ENCODE measurements around the gene KRTAP5-2. TPM values are rescaled to one million over a fixed set of nuclear protein-coding genes. Genes with fewer than 3 reads are reported as not detected.

KRTAP5-2 gene
- total RNA-seq, 2 donors from 2014 or later: not detected

DNA sequence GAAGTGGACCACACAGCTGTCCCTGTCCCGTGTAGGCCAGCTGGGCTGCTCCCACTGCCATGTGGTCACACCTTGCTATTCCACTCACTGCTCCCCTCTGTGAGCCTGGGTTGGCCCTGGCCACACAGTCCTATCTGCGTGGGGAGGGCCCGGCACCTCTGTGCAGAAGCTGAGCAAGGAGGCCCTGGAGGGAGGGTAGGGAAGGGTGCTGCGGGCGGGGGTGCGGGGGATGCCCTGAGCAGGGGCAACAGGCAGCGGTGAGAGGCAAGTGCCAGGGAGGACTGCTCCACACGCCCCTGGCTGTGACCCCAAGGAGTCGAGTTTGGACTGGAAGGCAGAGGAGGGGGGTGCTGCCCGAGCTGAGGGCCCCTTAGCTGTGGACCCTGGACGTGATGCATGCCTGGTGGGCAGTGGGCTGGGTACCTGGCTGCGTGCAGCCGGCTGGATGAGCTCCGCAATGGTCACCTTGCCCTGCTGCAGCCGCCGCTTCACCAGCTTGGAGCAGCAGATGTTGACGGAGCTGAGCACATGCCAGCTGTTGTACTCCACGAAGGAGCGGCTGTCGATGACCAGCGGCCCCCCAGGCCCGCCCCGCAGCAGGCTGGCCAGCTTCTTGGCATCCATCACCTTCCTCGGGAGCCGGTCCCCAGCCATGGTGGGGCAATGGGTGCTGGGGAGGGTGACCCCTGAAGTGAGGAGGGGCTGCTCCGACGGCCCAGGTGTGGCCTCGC, 32.8 kb downstream of the KRTAP5-2 start:
- H3K4me1 ChIP-seq (ENCODE audit: control insufficient read depth in 1 of 2, low read depth in 2 of 2): peaks cover 5 to 62% of the 10 kb centered on the region in 2 donors
- peaks cover 22% of the 10 kb centered on the region for H3K36me3 ChIP-seq
- H3K4me3 ChIP-seq: no peak overlapping the region
- no peak for TF ChIP-seq CTCF (IDR thresholded peaks at IDR 0.05)
- no peaks in the 10 kb centered on the region for H3K9me3 ChIP-seq
- H3K27ac ChIP-seq: no peak overlapping the region
- ATAC-seq (ENCODE audit: insufficient number of reproducible peaks, low FRiP score, low read depth): no peak
- no peaks in the 10 kb centered on the region for H3K27me3 ChIP-seq (replicated peaks; ENCODE audit: insufficient read depth)
- DNase-seq (ENCODE audit: low spot score): no peak

- H3K27ac ChIP-seq: no peak overlapping the region
- no peak for ATAC-seq (ENCODE audit: insufficient number of reproducible peaks, low FRiP score, low read depth)
- no peaks in the 10 kb centered on the region for H3K9me3 ChIP-seq
- no peak for TF ChIP-seq CTCF (IDR thresholded peaks at IDR 0.05)
- DNase-seq (ENCODE audit: low spot score): peak; percentile 67
- H3K4me3 ChIP-seq: no peak overlapping the region
- H3K36me3 ChIP-seq: peaks cover 23% of the 10 kb centered on the region
- no peaks in the 10 kb centered on the region for H3K27me3 ChIP-seq (replicated peaks; ENCODE audit: insufficient read depth)
- peaks cover 11 to 62% of the 10 kb centered on the region in 2 donors for H3K4me1 ChIP-seq (ENCODE audit: control insufficient read depth in 1 of 2, low read depth in 2 of 2)
Measured at GRCh38 chr11:1564535-1565172, 33.4 kb downstream of the KRTAP5-2 start.

DNA sequence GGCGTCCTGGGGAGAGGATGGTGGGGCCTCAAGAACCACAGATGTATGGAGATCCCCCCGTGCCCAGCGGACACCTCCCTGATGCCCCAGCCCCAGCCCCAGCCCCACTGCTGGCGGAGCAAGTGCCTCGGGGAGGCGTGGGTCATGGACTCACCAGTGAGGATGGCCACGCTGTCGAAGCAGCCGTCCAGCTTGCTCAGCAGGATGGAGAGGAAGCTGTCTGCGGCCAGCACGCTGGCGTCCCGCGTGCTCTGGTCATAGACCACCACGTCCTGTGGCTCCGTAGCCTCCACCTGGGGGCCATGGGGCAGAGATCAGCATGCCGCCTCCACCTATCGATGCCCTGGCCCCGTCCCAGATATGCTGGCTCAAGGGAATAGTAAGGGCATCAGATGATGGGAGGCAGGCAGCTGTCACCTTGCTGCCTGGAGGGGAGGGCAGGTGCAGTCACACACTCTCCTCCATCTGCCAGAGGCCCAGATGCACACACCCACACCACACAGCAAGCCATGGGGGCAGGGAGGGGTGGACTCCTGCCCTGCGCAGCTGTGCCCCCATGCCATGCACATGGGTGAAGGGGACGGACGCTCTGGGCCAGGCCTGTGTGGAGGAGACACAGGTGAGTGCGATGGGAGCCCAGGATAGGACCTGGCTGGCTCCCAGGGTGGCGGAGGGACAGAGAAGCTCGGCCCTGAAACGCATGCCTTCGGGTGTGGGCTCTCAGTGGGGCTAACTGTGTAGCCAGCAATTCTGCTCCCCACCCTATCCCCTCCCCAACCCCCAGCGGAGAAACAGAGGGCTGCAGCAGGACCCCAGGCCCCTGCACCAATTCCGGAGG, 34.2 kb downstream of the KRTAP5-2 start:
- Histone ChIP-seq H3K27me3 (replicated peaks; ENCODE audit: insufficient read depth) (no peaks in the 10 kb centered on the region), H3K4me3 (no peak overlapping the region), H3K27ac (no peak overlapping the region), H3K36me3 (peaks cover 23% of the 10 kb centered on the region), H3K9me3 (no peaks in the 10 kb centered on the region), H3K4me1 (ENCODE audit: control insufficient read depth in 1 of 2, low read depth in 2 of 2) (peaks cover 13 to 60% of the 10 kb centered on the region in 2 donors)
- TF ChIP-seq CTCF (IDR thresholded peaks at IDR 0.05): no peak
- DNase-seq (ENCODE audit: low spot score) (no peak), ATAC-seq (ENCODE audit: insufficient number of reproducible peaks, low FRiP score, low read depth) (no peak)

DNA sequence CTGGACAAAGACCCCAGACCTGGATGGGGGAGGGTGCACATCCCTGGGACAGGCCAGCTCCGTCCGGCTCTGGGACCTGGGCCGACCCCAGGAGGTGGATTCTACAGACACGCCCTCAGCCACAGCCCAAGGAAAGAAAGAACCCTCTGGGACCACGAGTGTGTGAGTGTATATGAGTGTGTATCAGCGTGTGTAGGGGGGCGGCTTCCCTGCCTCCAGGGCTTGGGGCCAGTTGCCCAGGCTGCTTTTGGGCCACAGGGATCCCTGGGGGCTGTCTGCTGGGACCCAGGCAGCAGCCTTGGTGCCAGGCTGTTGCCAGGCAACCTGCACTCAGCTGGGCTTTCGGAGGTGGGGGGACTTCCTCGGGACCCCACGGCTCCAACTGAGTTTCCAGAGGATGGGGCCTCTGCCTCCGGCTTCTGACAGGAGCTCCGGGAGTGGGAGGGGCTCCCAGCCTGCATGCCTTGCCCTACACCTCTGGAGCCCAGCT, 34.9 kb downstream of the KRTAP5-2 start:
- Histone ChIP-seq H3K36me3 (peaks cover 23% of the 10 kb centered on the region), H3K27ac (peak overlapping the region in 1 of 2 donors; percentile 22), H3K9me3 (no peaks in the 10 kb centered on the region), H3K27me3 (replicated peaks; ENCODE audit: insufficient read depth) (no peaks in the 10 kb centered on the region), H3K4me3 (no peak overlapping the region), H3K4me1 (ENCODE audit: control insufficient read depth in 1 of 2, low read depth in 2 of 2) (peaks cover 13 to 60% of the 10 kb centered on the region in 2 donors)
- ATAC-seq (ENCODE audit: insufficient number of reproducible peaks, low FRiP score, low read depth): no peak
- TF ChIP-seq CTCF (IDR thresholded peaks at IDR 0.05): no peak
- no peak for DNase-seq (ENCODE audit: low spot score)

All from thoracic aorta (tissue), 2 donors.